Mesothelial cell of epicardium (in vitro differentiated cells): ENCODE data around the gene DSC2. TPM values are rescaled to one million over a fixed set of nuclear protein-coding genes. Genes with fewer than 3 reads are reported as not detected.
A peak's percentile ranks its signal among the peaks of the same experiment; 100 is the strongest.

Experiments used
- DNase-seq, 2 experiments: peaks; one replicate each; pipeline ENCODE4 v3.0.0; 2021; ENCODE audit warnings: low spot score in 2 of 2; ENCODE audit not compliant: unreplicated experiment in 2 of 2
- H3K27ac Mint-ChIP-seq: 2 replicates; pipeline ENCODE4 v1.8.0; 2021; ENCODE audit warnings: mixed read lengths
- H3K27me3 Mint-ChIP-seq: 2 replicates; pipeline ENCODE4 v1.8.0; 2021; ENCODE audit warnings: low read depth, mixed read lengths
- H3K36me3 Mint-ChIP-seq: 2 replicates; pipeline ENCODE4 v1.8.0; 2021; ENCODE audit warnings: mixed read lengths
- H3K4me1 Mint-ChIP-seq: 2 replicates; pipeline ENCODE4 v1.8.0; 2021; ENCODE audit warnings: mixed read lengths
- H3K4me3 Mint-ChIP-seq: 2 replicates; pipeline ENCODE4 v1.8.0; 2021; ENCODE audit warnings: mild to moderate bottlenecking, moderate library complexity, mixed read lengths
- H3K9me3 Mint-ChIP-seq: 2 replicates; pipeline ENCODE4 v1.8.0; 2021; ENCODE audit warnings: mixed read lengths
- CTCF ChIP-seq: fragments of 200-600 bp; sonication (generic); IDR thresholded peaks from one replicate; pipeline ENCODE4 v1.5.0; 2021; ENCODE audit warnings: antibody characterized with exemption; ENCODE audit not compliant: unreplicated experiment
- total RNA-seq: library from RNA; stranded (reverse); gene quantifications from 3 replicates; pipeline ENCODE4 v1.2.1, GENCODE V29; 2021

The DSC2 gene
- total RNA-seq, result 61.3 to 64.7 TPM (median 63.0 TPM) in 3 replicates

GRCh38 chr18:31102025-31102684, at the start of gene DSC2:
Gene DSC2, minus strand, starts transcription at chr18:31102421. Its CDS starts 450 bp downstream, at chr18:31101971.
- Mint-ChIP-seq H3K27me3 (no peaks in the 10 kb centered on the region), H3K27ac (peak within 1 kb of the TSS; percentile 97), H3K4me3 (peak within 1 kb of the TSS; percentile 88), H3K4me1 (peaks cover 45% of the 10 kb centered on the region), H3K9me3 (no peaks in the 10 kb centered on the region), H3K36me3 (no peaks in the 10 kb centered on the region)
- DNase-seq, result peak; percentile 33 to 63
- no peak for TF ChIP-seq CTCF

- no peak overlapping the region for H3K27ac Mint-ChIP-seq
- no peak for DNase-seq
Observed at GRCh38 chr18:31149351-31149750, 47.1 kb upstream of the DSC2 start.

GRCh38 chr18:31148600-31148999, 46.4 kb upstream of the DSC2 start:
- no peaks in the 10 kb centered on the region for H3K27me3 Mint-ChIP-seq
- H3K4me1 Mint-ChIP-seq, result peaks cover 9% of the 10 kb centered on the region
- DNase-seq, result no peak
- TF ChIP-seq CTCF, result no peak
- no peak overlapping the region for H3K4me3 Mint-ChIP-seq
- no peak overlapping the region for H3K27ac Mint-ChIP-seq
- peaks cover 2% of the 10 kb centered on the region for H3K36me3 Mint-ChIP-seq
- H3K9me3 Mint-ChIP-seq, result peaks cover 10% of the 10 kb centered on the region

More at GRCh38 chr18:31149351-31149750, 47.1 kb upstream of the DSC2 start:
- H3K4me3 Mint-ChIP-seq, result no peak overlapping the region
- H3K4me1 Mint-ChIP-seq, result peaks cover 14% of the 10 kb centered on the region
- H3K9me3 Mint-ChIP-seq, result peaks cover 10% of the 10 kb centered on the region
- no peaks in the 10 kb centered on the region for H3K27me3 Mint-ChIP-seq
- TF ChIP-seq CTCF, result no peak
- H3K36me3 Mint-ChIP-seq, result peaks cover 2% of the 10 kb centered on the region

GRCh38 chr18:31146809-31147208, 44.6 kb upstream of the DSC2 start:
- TF ChIP-seq CTCF, result no peak
- Mint-ChIP-seq H3K4me3 (no peak overlapping the region), H3K27me3 (no peaks in the 10 kb centered on the region), H3K27ac (no peak overlapping the region), H3K4me1 (peaks cover 6% of the 10 kb centered on the region), H3K9me3 (peaks cover 10% of the 10 kb centered on the region), H3K36me3 (peaks cover 2% of the 10 kb centered on the region)
- no peak for DNase-seq

- peaks cover 10% of the 10 kb centered on the region for H3K9me3 Mint-ChIP-seq
- peaks cover 13% of the 10 kb centered on the region for H3K4me1 Mint-ChIP-seq
- H3K4me3 Mint-ChIP-seq, result no peak overlapping the region
Observed at GRCh38 chr18:31143025-31143424, 40.8 kb upstream of the DSC2 start.

More at GRCh38 chr18:31143025-31143424, 40.8 kb upstream of the DSC2 start:
- DNase-seq, result no peak
- TF ChIP-seq CTCF, result no peak
- no peaks in the 10 kb centered on the region for H3K27me3 Mint-ChIP-seq
- no peak overlapping the region for H3K27ac Mint-ChIP-seq
- peaks cover 2% of the 10 kb centered on the region for H3K36me3 Mint-ChIP-seq
